Measurements from ENCODE around the gene APOLD1.

DNA sequence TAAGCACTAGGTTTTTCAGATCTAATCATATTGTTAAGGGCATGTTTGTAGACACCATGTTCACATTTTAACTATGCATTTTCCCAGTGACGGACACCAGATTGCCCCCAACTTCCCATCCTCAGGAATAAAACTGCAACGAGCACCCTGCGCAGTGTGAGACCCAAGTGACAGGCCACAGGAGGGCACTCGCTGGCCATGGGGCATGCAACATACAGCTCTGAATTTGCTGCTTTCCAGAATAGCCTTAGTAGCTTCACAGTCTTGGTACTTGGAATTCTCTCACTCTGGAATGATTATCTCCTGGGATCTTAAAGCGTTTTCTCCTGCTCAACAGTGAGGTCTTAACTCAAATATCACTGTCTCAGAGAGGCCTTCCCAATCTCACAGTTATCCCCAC lies 26.7 kb downstream of the APOLD1 start:
- TF ChIP-seq, protein P1, sequence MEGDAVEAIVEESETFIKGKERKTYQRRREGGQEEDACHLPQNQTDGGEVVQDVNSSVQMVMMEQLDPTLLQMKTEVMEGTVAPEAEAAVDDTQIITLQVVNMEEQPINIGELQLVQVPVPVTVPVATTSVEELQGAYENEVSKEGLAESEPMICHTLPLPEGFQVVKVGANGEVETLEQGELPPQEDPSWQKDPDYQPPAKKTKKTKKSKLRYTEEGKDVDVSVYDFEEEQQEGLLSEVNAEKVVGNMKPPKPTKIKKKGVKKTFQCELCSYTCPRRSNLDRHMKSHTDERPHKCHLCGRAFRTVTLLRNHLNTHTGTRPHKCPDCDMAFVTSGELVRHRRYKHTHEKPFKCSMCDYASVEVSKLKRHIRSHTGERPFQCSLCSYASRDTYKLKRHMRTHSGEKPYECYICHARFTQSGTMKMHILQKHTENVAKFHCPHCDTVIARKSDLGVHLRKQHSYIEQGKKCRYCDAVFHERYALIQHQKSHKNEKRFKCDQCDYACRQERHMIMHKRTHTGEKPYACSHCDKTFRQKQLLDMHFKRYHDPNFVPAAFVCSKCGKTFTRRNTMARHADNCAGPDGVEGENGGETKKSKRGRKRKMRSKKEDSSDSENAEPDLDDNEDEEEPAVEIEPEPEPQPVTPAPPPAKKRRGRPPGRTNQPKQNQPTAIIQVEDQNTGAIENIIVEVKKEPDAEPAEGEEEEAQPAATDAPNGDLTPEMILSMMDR (conservative IDR thresholded peaks at IDR 0.05), result no peak
- TF ChIP-seq ZFX (IDR thresholded peaks at IDR 0.05), result no peak

Measured in C4-2B (cell line).